Endodermal cell (in vitro differentiated cells): ENCODE measurements around the gene RALGPS1. TPM values are rescaled to one million over a fixed set of nuclear protein-coding genes. Genes with fewer than 3 reads are reported as not detected.

ENCODE experiments used
- DNase-seq: peaks from one replicate; pipeline ENCODE4 v3.0.0-alpha.2; 2017
- H3K27ac ChIP-seq: 2 replicates; pipeline ENCODE4 v1.5.1; 2013; ENCODE audit warnings: mild to moderate bottlenecking, low read depth, low read length, moderate library complexity
- H3K27me3 ChIP-seq: 2 replicates; pipeline ENCODE4 v1.6.1; 2013; ENCODE audit warnings: mild to moderate bottlenecking, low read length, moderate library complexity; ENCODE audit not compliant: insufficient read depth, control insufficient read depth, poor library complexity, severe bottlenecking
- H3K36me3 ChIP-seq: 2 replicates; pipeline ENCODE4 v1.7.0; 2013; ENCODE audit warnings: mild to moderate bottlenecking, low read length, moderate library complexity; ENCODE audit not compliant: control insufficient read depth, insufficient read depth
- H3K4me1 ChIP-seq: one replicate; pipeline ENCODE4 v1.7.0; 2013; ENCODE audit warnings: low read length; ENCODE audit not compliant: control insufficient read depth, insufficient read depth
- H3K4me3 ChIP-seq: 2 replicates; pipeline ENCODE4 v1.5.1; 2013; ENCODE audit warnings: mild to moderate bottlenecking, low read length, moderate library complexity
- H3K9ac ChIP-seq: 2 replicates; pipeline ENCODE4 v1.6.1; 2013; ENCODE audit warnings: mild to moderate bottlenecking, low read length, moderate library complexity; ENCODE audit not compliant: poor library complexity, severe bottlenecking; ENCODE audit errors: extremely low read depth
- H3K9me3 ChIP-seq: 2 replicates; pipeline ENCODE4 v1.6.1; 2013; ENCODE audit warnings: mild to moderate bottlenecking, low read length, moderate library complexity; ENCODE audit not compliant: control insufficient read depth
- H3K27ac Mint-ChIP-seq: 2 replicates; pipeline ENCODE4 v1.8.0; 2020; ENCODE audit warnings: mixed read lengths
- H3K27me3 Mint-ChIP-seq: 2 replicates; pipeline ENCODE4 v1.8.0; 2021; ENCODE audit warnings: mild to moderate bottlenecking, mixed read lengths; ENCODE audit not compliant: insufficient read depth
- H3K36me3 Mint-ChIP-seq: 2 replicates; pipeline ENCODE4 v1.8.0; 2020; ENCODE audit warnings: low read depth, mixed read lengths
- H3K4me1 Mint-ChIP-seq: 2 replicates; pipeline ENCODE4 v1.8.0; 2020; ENCODE audit warnings: mixed read lengths
- H3K4me3 Mint-ChIP-seq: 2 replicates; pipeline ENCODE4 v1.8.0; 2020; ENCODE audit warnings: mild to moderate bottlenecking, moderate library complexity, mixed read lengths
- H3K9me3 Mint-ChIP-seq: 2 replicates; pipeline ENCODE4 v1.8.0; 2020; ENCODE audit warnings: mild to moderate bottlenecking, mixed read lengths
- WGBS, 2 experiments: methylation state at CpG; one replicate each; pipeline versions ENCODE4 v1.1.5 to v1.1.7; 2013; ENCODE audit warnings: missing lambda C conversion rate in 2 of 2, mixed read lengths in 1 of 2; ENCODE audit not compliant: insufficient coverage in 1 of 2, insufficient read length in 1 of 2; 5-methylcytosine and 5-hydroxymethylcytosine counted together
- total RNA-seq, 2 donors: library from RNA; stranded (reverse); fragmentation: NEBNext Ultra II Directional in 1 of 2; extraction: Animal tissue kit (Norgen Biotek cat#: 25700) in 1 of 2; gene quantifications; 2 replicates in 1 of 2; 3 replicates in 1 of 2; pipeline ENCODE4 v1.2.1, GENCODE V29; 2021
- TF ChIP-seq, protein P1 (sequence below): fragments of 200-600 bp; sonication (generic); conservative IDR thresholded peaks from 2 replicates; pipeline ENCODE4 v1.5.0; 2021; ENCODE audit warnings: antibody characterized with exemption, mild to moderate bottlenecking

Gene RALGPS1
- total RNA-seq, 2 donors from 2014 or later, result 23.3 to 25.0 TPM

DNA sequence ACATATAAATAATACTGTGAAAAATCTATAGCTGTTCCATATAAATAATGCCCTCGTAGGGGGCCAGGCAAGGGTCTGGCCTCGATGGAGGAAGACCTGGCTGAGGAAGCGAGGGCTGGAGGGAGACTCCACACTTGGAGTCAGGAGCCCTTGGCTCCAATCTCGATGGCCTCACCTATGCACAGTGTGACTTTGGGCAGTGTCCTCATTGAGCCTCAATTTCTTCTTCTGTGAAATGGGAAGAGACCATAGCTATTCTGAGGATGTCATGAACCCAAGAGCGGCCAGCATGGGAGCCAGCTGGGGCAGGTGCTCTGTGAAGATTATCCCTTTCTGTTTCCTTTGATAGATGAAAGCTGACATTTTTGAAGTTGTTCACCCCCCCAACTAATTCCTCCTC is 183.1 kb downstream of the RALGPS1 start:
- Mint-ChIP-seq H3K4me3 (no peak overlapping the region), H3K27ac (no peak overlapping the region), H3K36me3 (peaks cover 11% of the 10 kb centered on the region), H3K9me3 (no peaks in the 10 kb centered on the region), H3K4me1 (no peaks in the 10 kb centered on the region), H3K27me3 (no peaks in the 10 kb centered on the region)
- H3K27ac ChIP-seq, result no peak overlapping the region
- no peaks in the 10 kb centered on the region for H3K9me3 ChIP-seq
- H3K4me1 ChIP-seq, result no peaks in the 10 kb centered on the region
- H3K27me3 ChIP-seq, result no peaks in the 10 kb centered on the region
- no peak overlapping the region for H3K4me3 ChIP-seq
- 79 to 94% methylated on average over 3 to 5 of the region's 5 CpGs for WGBS, 2 experiments
- no peak overlapping the region for H3K9ac ChIP-seq
- TF ChIP-seq, protein P1, sequence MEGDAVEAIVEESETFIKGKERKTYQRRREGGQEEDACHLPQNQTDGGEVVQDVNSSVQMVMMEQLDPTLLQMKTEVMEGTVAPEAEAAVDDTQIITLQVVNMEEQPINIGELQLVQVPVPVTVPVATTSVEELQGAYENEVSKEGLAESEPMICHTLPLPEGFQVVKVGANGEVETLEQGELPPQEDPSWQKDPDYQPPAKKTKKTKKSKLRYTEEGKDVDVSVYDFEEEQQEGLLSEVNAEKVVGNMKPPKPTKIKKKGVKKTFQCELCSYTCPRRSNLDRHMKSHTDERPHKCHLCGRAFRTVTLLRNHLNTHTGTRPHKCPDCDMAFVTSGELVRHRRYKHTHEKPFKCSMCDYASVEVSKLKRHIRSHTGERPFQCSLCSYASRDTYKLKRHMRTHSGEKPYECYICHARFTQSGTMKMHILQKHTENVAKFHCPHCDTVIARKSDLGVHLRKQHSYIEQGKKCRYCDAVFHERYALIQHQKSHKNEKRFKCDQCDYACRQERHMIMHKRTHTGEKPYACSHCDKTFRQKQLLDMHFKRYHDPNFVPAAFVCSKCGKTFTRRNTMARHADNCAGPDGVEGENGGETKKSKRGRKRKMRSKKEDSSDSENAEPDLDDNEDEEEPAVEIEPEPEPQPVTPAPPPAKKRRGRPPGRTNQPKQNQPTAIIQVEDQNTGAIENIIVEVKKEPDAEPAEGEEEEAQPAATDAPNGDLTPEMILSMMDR, result no peak
- DNase-seq, result no peak
- no peaks in the 10 kb centered on the region for H3K36me3 ChIP-seq

DNA sequence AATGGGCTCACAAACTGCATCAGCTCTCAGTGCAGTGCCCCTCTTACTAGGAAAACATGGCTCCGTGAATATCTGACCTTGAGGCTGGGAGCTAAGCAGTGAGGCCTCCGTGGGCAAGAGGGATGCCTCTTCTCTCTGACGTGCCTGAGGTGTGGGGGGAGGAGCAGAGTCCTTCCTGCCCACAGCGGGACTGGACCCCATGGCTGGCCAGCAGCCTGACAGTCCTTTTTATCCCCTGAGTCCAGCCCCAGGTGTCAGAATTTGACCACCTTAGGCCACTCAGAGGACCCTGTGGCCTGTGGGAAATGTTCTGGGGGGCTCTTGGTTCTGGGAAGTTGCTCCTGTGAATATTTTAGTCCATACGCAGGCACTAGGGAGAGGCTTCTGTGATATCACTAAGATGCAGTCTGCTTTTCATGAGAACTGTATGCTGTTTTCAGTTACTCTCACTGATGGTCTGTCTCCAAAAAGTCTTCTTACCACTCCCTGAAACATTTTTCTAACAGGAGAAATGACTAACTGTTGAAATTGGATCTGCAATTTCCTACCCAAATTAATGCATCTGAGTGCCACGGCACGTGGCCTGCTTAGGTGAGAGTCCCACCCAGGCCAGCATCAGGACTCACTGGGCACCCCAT is 184.5 kb downstream of the RALGPS1 start:
- peaks cover 9% of the 10 kb centered on the region for H3K36me3 Mint-ChIP-seq
- H3K9me3 Mint-ChIP-seq, result no peaks in the 10 kb centered on the region
- no peaks in the 10 kb centered on the region for H3K27me3 ChIP-seq
- WGBS, 2 experiments, result 86 to 92% methylated on average over 5 to 7 of the region's 7 CpGs
- H3K4me1 ChIP-seq, result no peaks in the 10 kb centered on the region
- H3K27me3 Mint-ChIP-seq, result no peaks in the 10 kb centered on the region
- H3K4me3 Mint-ChIP-seq, result no peak overlapping the region
- no peaks in the 10 kb centered on the region for H3K36me3 ChIP-seq
- peak overlapping the region; percentile 10 for H3K27ac Mint-ChIP-seq
- no peak for DNase-seq
- TF ChIP-seq, protein P1, result no peak
- no peak overlapping the region for H3K9ac ChIP-seq
- H3K9me3 ChIP-seq, result no peaks in the 10 kb centered on the region
- H3K4me3 ChIP-seq, result no peak overlapping the region
- H3K27ac ChIP-seq, result no peak overlapping the region
- no peaks in the 10 kb centered on the region for H3K4me1 Mint-ChIP-seq

DNA sequence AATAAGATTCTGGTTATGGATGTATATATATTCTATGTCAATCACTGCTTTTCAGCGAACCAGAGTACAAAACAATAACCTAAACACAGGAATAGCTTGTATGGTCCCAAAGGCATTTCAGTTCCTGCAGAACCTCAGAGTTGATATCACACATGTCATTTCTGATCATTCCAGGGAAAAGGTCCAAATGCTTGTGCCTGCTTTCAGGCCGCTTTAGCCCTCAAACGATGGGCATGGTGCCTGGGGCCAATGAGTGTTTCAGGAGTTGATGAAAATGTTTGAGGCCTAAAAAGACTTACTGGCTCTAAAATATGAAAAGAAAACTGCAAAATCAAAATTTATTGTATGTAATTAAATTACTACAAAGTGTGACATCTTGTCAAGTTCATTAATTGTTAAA is 185.1 kb downstream of the RALGPS1 start:
- H3K9me3 ChIP-seq, result no peaks in the 10 kb centered on the region
- H3K4me1 ChIP-seq, result no peaks in the 10 kb centered on the region
- no peak overlapping the region for H3K27ac ChIP-seq
- Mint-ChIP-seq H3K27ac (no peak overlapping the region), H3K4me1 (no peaks in the 10 kb centered on the region), H3K4me3 (no peak overlapping the region), H3K9me3 (no peaks in the 10 kb centered on the region), H3K36me3 (peaks cover 9% of the 10 kb centered on the region), H3K27me3 (no peaks in the 10 kb centered on the region)
- H3K36me3 ChIP-seq, result no peaks in the 10 kb centered on the region
- 95% methylated on average over 3 of the region's 3 CpGs; no CpG with 5 or more reads in 1 of the 2 experiments for WGBS, 2 experiments
- H3K9ac ChIP-seq, result no peak overlapping the region
- no peak for DNase-seq
- no peaks in the 10 kb centered on the region for H3K27me3 ChIP-seq
- TF ChIP-seq, protein P1, result no peak
- no peak overlapping the region for H3K4me3 ChIP-seq
